CD4-positive, alpha-beta T cell treated with Interleukin-15 for 4 hours (primary cell): Measurements from ENCODE around the gene DPYD.

Experiments used
- DNase-seq: peaks from one replicate; pipeline ENCODE4 v3.0.0-alpha.2; 2020; ENCODE audit warnings: low spot score

Gene DPYD

GRCh38 chr1:97906567-97907241 is 14.1 kb downstream of the DPYD start:
- DNase-seq, result no peak

- no peak for DNase-seq
Measured at GRCh38 chr1:97905141-97905940, 15.5 kb downstream of the DPYD start.

GRCh38 chr1:97904534-97904933 is 16.3 kb downstream of the DPYD start:
- no peak for DNase-seq

GRCh38 chr1:97903626-97904025 is 17.2 kb downstream of the DPYD start:
- DNase-seq, result no peak

GRCh38 chr1:97902067-97902466 is 18.8 kb downstream of the DPYD start:
- no peak for DNase-seq

- DNase-seq, result no peak
Measured at GRCh38 chr1:97901017-97901658, 19.7 kb downstream of the DPYD start.

- DNase-seq, result no peak
Measured at GRCh38 chr1:97898948-97899347, 21.9 kb downstream of the DPYD start.

- DNase-seq, result no peak
Measured at GRCh38 chr1:97895278-97895677, 25.6 kb downstream of the DPYD start.

GRCh38 chr1:97893844-97894243 is 27.0 kb downstream of the DPYD start:
- no peak for DNase-seq

- DNase-seq, result no peak
Measured at GRCh38 chr1:97886199-97886598, 34.6 kb downstream of the DPYD start.

GRCh38 chr1:97883823-97884222 is 37.0 kb downstream of the DPYD start:
- no peak for DNase-seq

GRCh38 chr1:97877307-97877706 is 43.5 kb downstream of the DPYD start:
- no peak for DNase-seq

- no peak for DNase-seq
Measured at GRCh38 chr1:97875996-97876395, 44.8 kb downstream of the DPYD start.

GRCh38 chr1:97870589-97870988 is 50.2 kb downstream of the DPYD start:
- DNase-seq, result no peak

- DNase-seq, result no peak
Measured at GRCh38 chr1:97869441-97869840, 51.4 kb downstream of the DPYD start.

GRCh38 chr1:97867127-97867526 is 53.7 kb downstream of the DPYD start:
- no peak for DNase-seq

GRCh38 chr1:97864615-97865014 is 56.2 kb downstream of the DPYD start:
- DNase-seq, result no peak

- no peak for DNase-seq
Measured at GRCh38 chr1:97853221-97853620, 67.6 kb downstream of the DPYD start.

- peak; percentile 4 for DNase-seq
Measured at GRCh38 chr1:97849345-97850340, 71.2 kb downstream of the DPYD start.

- DNase-seq, result no peak
Measured at GRCh38 chr1:97845805-97846204, 75.0 kb downstream of the DPYD start.

- DNase-seq, result no peak
Measured at GRCh38 chr1:97844552-97845089, 76.2 kb downstream of the DPYD start.

- DNase-seq, result no peak
Measured at GRCh38 chr1:97841338-97841737, 79.5 kb downstream of the DPYD start.
